ENCODE data around the gene CREM.

- TF ChIP-seq, protein P1, sequence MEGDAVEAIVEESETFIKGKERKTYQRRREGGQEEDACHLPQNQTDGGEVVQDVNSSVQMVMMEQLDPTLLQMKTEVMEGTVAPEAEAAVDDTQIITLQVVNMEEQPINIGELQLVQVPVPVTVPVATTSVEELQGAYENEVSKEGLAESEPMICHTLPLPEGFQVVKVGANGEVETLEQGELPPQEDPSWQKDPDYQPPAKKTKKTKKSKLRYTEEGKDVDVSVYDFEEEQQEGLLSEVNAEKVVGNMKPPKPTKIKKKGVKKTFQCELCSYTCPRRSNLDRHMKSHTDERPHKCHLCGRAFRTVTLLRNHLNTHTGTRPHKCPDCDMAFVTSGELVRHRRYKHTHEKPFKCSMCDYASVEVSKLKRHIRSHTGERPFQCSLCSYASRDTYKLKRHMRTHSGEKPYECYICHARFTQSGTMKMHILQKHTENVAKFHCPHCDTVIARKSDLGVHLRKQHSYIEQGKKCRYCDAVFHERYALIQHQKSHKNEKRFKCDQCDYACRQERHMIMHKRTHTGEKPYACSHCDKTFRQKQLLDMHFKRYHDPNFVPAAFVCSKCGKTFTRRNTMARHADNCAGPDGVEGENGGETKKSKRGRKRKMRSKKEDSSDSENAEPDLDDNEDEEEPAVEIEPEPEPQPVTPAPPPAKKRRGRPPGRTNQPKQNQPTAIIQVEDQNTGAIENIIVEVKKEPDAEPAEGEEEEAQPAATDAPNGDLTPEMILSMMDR (conservative IDR thresholded peaks at IDR 0.05 in 1 of 2, IDR thresholded peaks at IDR 0.05 in 1 of 2; ENCODE audit: extremely low read depth in 1 of 2, insufficient read depth in 1 of 2, low read depth in 1 of 2, low read length in 2 of 2), result no peak
- no peak for TF ChIP-seq EZH2 (IDR thresholded peaks at IDR 0.05; ENCODE audit: borderline replicate concordance, low read length)
These were observed 46.9 kb upstream of the CREM start for GRCh38 chr10:35079763-35080162.
